Measurements from ENCODE around the gene SHANK3.

Gene SHANK3

DNA sequence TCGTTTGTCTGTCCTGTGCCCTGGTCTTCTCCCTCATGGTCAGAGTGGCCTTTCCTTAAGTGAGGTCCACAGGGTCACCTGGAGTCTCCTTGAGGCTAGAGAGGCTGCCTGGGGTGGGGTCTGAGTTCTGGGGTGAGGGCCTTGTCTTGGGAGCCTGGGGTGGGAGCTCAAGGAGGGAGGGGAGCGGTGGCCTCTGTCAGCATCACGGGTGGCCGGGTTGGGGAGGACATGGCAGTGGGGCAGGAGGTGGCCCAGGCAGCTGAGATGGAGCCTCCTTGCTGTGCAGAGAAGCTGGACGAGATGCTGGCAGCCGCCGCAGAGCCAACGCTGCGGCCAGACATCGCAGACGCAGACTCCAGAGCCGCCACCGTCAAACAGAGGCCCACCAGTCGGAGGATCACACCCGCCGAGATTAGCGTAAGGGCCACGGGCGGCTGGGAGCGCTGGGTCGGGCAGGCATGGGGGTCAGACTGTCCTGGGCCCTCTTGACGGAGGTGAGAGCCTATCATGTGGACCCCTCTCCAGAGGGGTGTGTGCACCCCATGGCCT, 42.1 kb downstream of the SHANK3 start:
- no peak for DNase-seq

- DNase-seq, result no peak
Measured at GRCh38 chr22:50715250-50715649, 42.6 kb downstream of the SHANK3 start.

GRCh38 chr22:50715776-50716175, 43.2 kb downstream of the SHANK3 start:
- DNase-seq, result no peak

GRCh38 chr22:50716290-50717024, 43.8 kb downstream of the SHANK3 start:
- DNase-seq, result no peak

GRCh38 chr22:50717709-50718351, 45.2 kb downstream of the SHANK3 start:
- no peak for DNase-seq

DNA sequence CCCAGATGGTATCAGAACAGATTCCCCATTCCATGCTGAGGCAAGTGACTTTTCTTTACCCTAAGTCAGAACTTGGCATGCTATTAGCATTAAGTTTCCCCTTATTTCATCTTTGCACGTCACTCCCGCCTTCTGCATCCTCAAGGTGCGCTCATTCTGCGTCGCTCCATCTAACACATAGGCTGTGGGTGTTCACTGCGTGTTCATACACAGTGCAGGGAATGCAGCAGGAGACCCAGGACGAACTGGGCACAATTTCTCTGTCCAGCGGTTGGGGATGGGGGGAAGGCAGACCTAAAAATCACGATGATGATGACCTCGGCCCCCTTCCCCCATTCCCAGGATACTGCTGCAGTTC, 45.7 kb downstream of the SHANK3 start:
- no peak for DNase-seq

DNA sequence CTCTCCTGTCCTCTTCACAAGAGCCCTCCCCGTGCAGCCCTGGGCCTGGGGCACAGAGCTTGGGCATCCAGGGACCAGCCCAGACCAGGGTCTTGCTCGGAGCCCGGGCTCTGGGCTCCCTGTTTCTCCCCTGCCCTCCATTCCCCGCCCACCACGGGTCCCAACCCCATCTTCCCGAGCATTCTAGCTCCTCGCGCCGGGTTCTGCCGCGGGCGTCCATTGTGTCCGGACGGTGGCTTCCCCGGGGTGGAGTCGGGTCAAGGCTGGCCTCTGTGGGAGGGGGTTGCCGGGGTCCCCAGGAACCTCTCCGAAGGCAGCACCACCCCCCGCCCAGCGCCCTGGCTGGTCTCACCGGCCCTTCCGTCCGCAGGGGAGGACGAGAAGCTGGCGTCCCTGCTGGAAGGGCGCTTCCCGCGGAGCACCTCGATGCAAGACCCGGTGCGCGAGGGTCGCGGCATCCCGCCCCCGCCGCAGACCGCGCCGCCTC, 47.2 kb downstream of the SHANK3 start:
- DNase-seq, result no peak

GRCh38 chr22:50720301-50721256, 48.0 kb downstream of the SHANK3 start:
- DNase-seq, result no peak

GRCh38 chr22:50721257-50721844, 48.7 kb downstream of the SHANK3 start:
- DNase-seq, result no peak

DNA sequence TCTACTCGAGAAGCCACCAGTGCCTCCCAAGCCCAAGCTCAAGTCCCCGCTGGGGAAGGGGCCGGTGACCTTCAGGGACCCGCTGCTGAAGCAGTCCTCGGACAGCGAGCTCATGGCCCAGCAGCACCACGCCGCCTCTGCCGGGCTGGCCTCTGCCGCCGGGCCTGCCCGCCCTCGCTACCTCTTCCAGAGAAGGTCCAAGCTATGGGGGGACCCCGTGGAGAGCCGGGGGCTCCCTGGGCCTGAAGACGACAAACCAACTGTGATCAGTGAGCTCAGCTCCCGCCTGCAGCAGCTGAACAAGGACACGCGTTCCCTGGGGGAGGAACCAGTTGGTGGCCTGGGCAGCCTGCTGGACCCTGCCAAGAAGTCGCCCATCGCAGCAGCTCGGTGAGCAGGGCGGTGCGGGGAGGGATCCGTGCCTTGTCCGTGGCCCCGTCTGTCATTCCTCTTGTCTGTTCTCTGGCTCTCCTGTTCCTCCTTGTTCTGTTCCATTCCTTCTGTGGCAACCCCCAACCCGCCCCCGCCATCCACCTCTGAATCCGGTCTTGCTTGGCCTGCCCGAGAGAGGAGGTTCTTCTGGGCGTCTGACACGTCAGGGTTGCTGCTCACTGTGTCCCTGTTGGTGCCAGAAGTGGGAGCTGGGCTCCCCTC, 49.6 kb downstream of the SHANK3 start:
- DNase-seq, result no peak

Data from DMS 273 treated with DMSO at 0.1 percent for 48 hours (cell line).